Adrenal gland (tissue), 19 donors: Measurements from ENCODE around the gene PALM2AKAP2. TPM values are rescaled to one million over a fixed set of nuclear protein-coding genes. Genes with fewer than 3 reads are reported as not detected.
A peak's percentile ranks its signal among the peaks of the same experiment; 100 is the strongest.

Experiments
- DNase-seq, 7 donors: peaks; one replicate each; pipeline ENCODE4 v3.0.0-alpha.2; 2019 to 2020
- H3K27ac ChIP-seq, 5 donors: fragments of 200-600 bp; sonication (generic) in 4 of 5; 1 replicate in 3 of 5; 2 replicates in 2 of 5; pipeline versions ENCODE4 v1.5.1 to v1.8.0; 2016 to 2020; ENCODE audit warnings: mild to moderate bottlenecking in 1 of 5
- H3K27me3 ChIP-seq: fragments of 200-600 bp; 2 replicates; pipeline ENCODE4 v1.8.0; 2021
- H3K36me3 ChIP-seq, 2 donors: fragments of 200-600 bp; replicated peaks in 1 of 2; 1 replicate in 1 of 2; 2 replicates in 1 of 2; pipeline versions ENCODE4 v1.5.1 to v1.8.0; 2018 to 2022
- H3K4me1 ChIP-seq, 2 donors: fragments of 200-600 bp; replicated peaks in 1 of 2; 1 replicate in 1 of 2; 2 replicates in 1 of 2; pipeline versions ENCODE4 v1.5.1 to v1.8.0; 2018 to 2021
- H3K4me3 ChIP-seq, 4 donors: fragments of 200-600 bp; sonication (generic) in 3 of 4; one replicate each; pipeline ENCODE4 v1.5.1; 2016 to 2018
- H3K9me3 ChIP-seq, 3 donors: fragments of 200-600 bp; sonication (generic) in 1 of 3; replicated peaks in 1 of 3; 1 replicate in 2 of 3; 2 replicates in 1 of 3; pipeline versions ENCODE4 v1.5.1 to v1.8.0; 2016 to 2021
- CTCF ChIP-seq, 6 experiments: fragments of 450-650 bp in 4 of 6; fragments of 200-600 bp in 2 of 6; sonication (generic) in 1 of 6; IDR thresholded peaks; 1 replicate in 5 of 6; 2 replicates in 1 of 6; pipeline versions ENCODE4 v1.5.1 to v1.8.0; 2016 to 2021; ENCODE audit warnings: antibody characterized with exemption in 6 of 6, mild to moderate bottlenecking in 2 of 6, moderate library complexity in 1 of 6
- POLR2A ChIP-seq, 2 donors: fragments of 450-650 bp; IDR thresholded peaks; one replicate each; pipeline ENCODE4 v1.6.1; 2017; ENCODE audit warnings: antibody characterized with exemption in 2 of 2, mild to moderate bottlenecking in 2 of 2, moderate library complexity in 1 of 2
- WGBS, 4 donors: extraction: QIAGEN DNeasy Blood & Tissue Kit in 2 of 4; methylation state at CpG; one replicate each; pipeline versions ENCODE4 v1.1.5 to v1.1.7; 2013 to 2017; 5-methylcytosine and 5-hydroxymethylcytosine counted together
- intact Hi-C, 2 donors: fragments of 100-400 bp; cut with DNase I; formaldehyde crosslinking; loops; one replicate each; pipeline versions ENCODE4 v1.14.1 to v1.15.0; 2022 to 2023
- long read RNA-seq, 10 donors: library from polyadenylated mRNA in 3 of 10; unstranded in 2 of 10; stranded (forward) in 1 of 10; transcript quantifications; one replicate each; pipeline ENCODE4 v2.0.0 and lab custom pipeline, GENCODE V29; 2021 to 2026
- polyA plus RNA-seq, 3 donors: library from polyadenylated mRNA; stranded (reverse); fragments of 200-250 nt in 2 of 3; fragments of 350-450 nt in 1 of 3; fragmentation: Illumina TruSeq in 1 of 3; extraction: RNeasy Lipid Tissue Mini Kit (QIAGEN cat#74804) in 1 of 3; gene quantifications; one replicate each; pipeline ENCODE4 v1.2.3, GENCODE V29; 2013 to 2014
- total RNA-seq, 9 donors: library from RNA; depleted of rRNA in 4 of 9; stranded (reverse); fragments of >200 nt in 4 of 9; fragments of 120-200 nt in 1 of 9; fragmentation: NEBNext Ultra II Directional in 1 of 9; extraction: Animal tissue kit (Norgen Biotek cat#: 25700) in 1 of 9; gene quantifications; one replicate each; pipeline versions ENCODE4 v1.1.0 to v1.2.4, GENCODE V29; 2013 to 2023
- donor health status: healthy with polysubstance abuse.
- donor health status: Bipolar disorder and iron deficiency.
- donor health status: DM: yes; HTN: yes; CAD: no.
- donor health status: DM: no; HTN: no; CAD: no.
- donor health status: DM: no; HTN: no; CAD: no.
- donor health status: DM: yes; HTN: yes; CAD: no.

The PALM2AKAP2 gene
- 10 to 100 TPM in 8 of 9 donors, 1 to 10 TPM in 1; 8.3 to 27.3 (median 22.1) TPM for total RNA-seq
- polyA plus RNA-seq = 1 to 10 TPM in 2 of 3 donors, under 1 TPM in 1; 0.07 to 5.8 (median 5.8) TPM
- long read RNA-seq, donor 1, partial matches to known transcripts = 0 of 1 reads
- long read RNA-seq, donor 1, other reads (novel, unspliced or antisense) = 0 of 1 reads
- long read RNA-seq, donor 2 = 0 reads
- long read RNA-seq, donor 3 = 0 reads
- long read RNA-seq, donor 4, partial matches to known transcripts = 0 of 1 reads
- long read RNA-seq, donor 4, other reads (novel, unspliced or antisense) = 1 of 1 reads
- long read RNA-seq, donor 5 = 0 reads
- long read RNA-seq, donor 6 = 0 reads
- long read RNA-seq, donor 7 = 0 reads
- long read RNA-seq, donor 8 = 0 reads
- long read RNA-seq, donor 9, partial matches to known transcripts = 5 of 5 reads
- long read RNA-seq, donor 9, other reads (novel, unspliced or antisense) = 0 of 5 reads
- long read RNA-seq, donor 10 = 0 reads

- DNase-seq = peak; percentile 62 to 76 (median 73)
- Histone ChIP-seq H3K4me1 (peaks cover 0 to 7% of the 10 kb centered on the region in 2 donors), H3K27ac (peak within 1 kb of the TSS in 3 of 5 donors; percentile 23 to 78 (median 71)), H3K27me3 (no peaks in the 10 kb centered on the region), H3K4me3 (peak within 1 kb of the TSS; percentile 17 to 80 (median 35)), H3K9me3 (no peaks in the 10 kb centered on the region), H3K36me3 (no peaks in the 10 kb centered on the region)
- intact Hi-C loops = no loop called here
- TF ChIP-seq CTCF (IDR thresholded peaks at IDR 0.05) (peak in 2 of 6 experiments; percentile 39 to 41), POLR2A (IDR thresholded peaks at IDR 0.05) (peak in 1 of 2 donors; percentile 54)
- 0 to 1% (median 0%) methylated on average over 3 to 85 of the region's 85 CpGs for WGBS, 4 donors
Observed at GRCh38 chr9:109779711-109780452, at the start of gene PALM2AKAP2. TSS of gene PALM2AKAP2 (plus strand) at chr9:109780198. CDS start at chr9:109780489, 291 bp downstream.

- Histone ChIP-seq H3K4me3 (no peak overlapping the region), H3K27me3 (no peaks in the 10 kb centered on the region), H3K27ac (no peak overlapping the region), H3K4me1 (no peaks in the 10 kb centered on the region), H3K9me3 (no peaks in the 10 kb centered on the region), H3K36me3 (no peaks in the 10 kb centered on the region)
- TF ChIP-seq CTCF (IDR thresholded peaks at IDR 0.05) (no peak), POLR2A (IDR thresholded peaks at IDR 0.05) (no peak)
- DNase-seq = peak in 1 of 7 donors; percentile 8
- intact Hi-C loops = no loop called here
- WGBS, 4 donors = 51 to 67% (median 56%) methylated on average over 3 of the region's 3 CpGs
Observed at GRCh38 chr9:109730228-109730627, 49.8 kb upstream of the PALM2AKAP2 start.

- no peak for TF ChIP-seq CTCF (IDR thresholded peaks at IDR 0.05)
- TF ChIP-seq POLR2A (IDR thresholded peaks at IDR 0.05) = no peak
- DNase-seq = no peak
Observed at GRCh38 chr9:109733690-109734089, 46.3 kb upstream of the PALM2AKAP2 start.

GRCh38 chr9:109734814-109735213 is 45.2 kb upstream of the PALM2AKAP2 start:
- H3K9me3 ChIP-seq = no peaks in the 10 kb centered on the region
- 27 to 80% (median 64%) methylated on average over 2 of the region's 2 CpGs for WGBS, 4 donors
- no peaks in the 10 kb centered on the region for H3K27me3 ChIP-seq
- TF ChIP-seq CTCF (IDR thresholded peaks at IDR 0.05) (no peak), POLR2A (IDR thresholded peaks at IDR 0.05) (no peak)
- no peaks in the 10 kb centered on the region for H3K4me1 ChIP-seq
- DNase-seq = no peak
- H3K27ac ChIP-seq = no peak overlapping the region
- H3K36me3 ChIP-seq = no peaks in the 10 kb centered on the region
- intact Hi-C loops = no loop called here
- H3K4me3 ChIP-seq = no peak overlapping the region

More at GRCh38 chr9:109733690-109734089, 46.3 kb upstream of the PALM2AKAP2 start:
- no peak overlapping the region for H3K27ac ChIP-seq
- H3K36me3 ChIP-seq = no peaks in the 10 kb centered on the region
- H3K27me3 ChIP-seq = no peaks in the 10 kb centered on the region
- H3K4me1 ChIP-seq = no peaks in the 10 kb centered on the region
- intact Hi-C loops = no loop called here
- 7 to 19% (median 17%) methylated on average over 2 of the region's 2 CpGs for WGBS, 4 donors
- H3K4me3 ChIP-seq = no peak overlapping the region
- no peaks in the 10 kb centered on the region for H3K9me3 ChIP-seq
